ENCODE data around the gene CADM4.

- TF ChIP-seq, protein P1, sequence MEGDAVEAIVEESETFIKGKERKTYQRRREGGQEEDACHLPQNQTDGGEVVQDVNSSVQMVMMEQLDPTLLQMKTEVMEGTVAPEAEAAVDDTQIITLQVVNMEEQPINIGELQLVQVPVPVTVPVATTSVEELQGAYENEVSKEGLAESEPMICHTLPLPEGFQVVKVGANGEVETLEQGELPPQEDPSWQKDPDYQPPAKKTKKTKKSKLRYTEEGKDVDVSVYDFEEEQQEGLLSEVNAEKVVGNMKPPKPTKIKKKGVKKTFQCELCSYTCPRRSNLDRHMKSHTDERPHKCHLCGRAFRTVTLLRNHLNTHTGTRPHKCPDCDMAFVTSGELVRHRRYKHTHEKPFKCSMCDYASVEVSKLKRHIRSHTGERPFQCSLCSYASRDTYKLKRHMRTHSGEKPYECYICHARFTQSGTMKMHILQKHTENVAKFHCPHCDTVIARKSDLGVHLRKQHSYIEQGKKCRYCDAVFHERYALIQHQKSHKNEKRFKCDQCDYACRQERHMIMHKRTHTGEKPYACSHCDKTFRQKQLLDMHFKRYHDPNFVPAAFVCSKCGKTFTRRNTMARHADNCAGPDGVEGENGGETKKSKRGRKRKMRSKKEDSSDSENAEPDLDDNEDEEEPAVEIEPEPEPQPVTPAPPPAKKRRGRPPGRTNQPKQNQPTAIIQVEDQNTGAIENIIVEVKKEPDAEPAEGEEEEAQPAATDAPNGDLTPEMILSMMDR (IDR thresholded peaks at IDR 0.05; ENCODE audit: control extremely low read depth in 1 of 3, insufficient read depth in 1 of 3, low read depth in 1 of 3, low read length in 3 of 3): no peak
- no peak for TF ChIP-seq CHD1 (IDR thresholded peaks at IDR 0.05; ENCODE audit: low read depth, low read length)
- no peak for TF ChIP-seq TAF1 (IDR thresholded peaks at IDR 0.05; ENCODE audit: low read depth, low read length)
- no peak for TF ChIP-seq POLR2A (IDR thresholded peaks at IDR 0.05; ENCODE audit: control extremely low read depth in 1 of 2, low read depth in 2 of 2, low read length in 2 of 2)
- TF ChIP-seq, protein P2, sequence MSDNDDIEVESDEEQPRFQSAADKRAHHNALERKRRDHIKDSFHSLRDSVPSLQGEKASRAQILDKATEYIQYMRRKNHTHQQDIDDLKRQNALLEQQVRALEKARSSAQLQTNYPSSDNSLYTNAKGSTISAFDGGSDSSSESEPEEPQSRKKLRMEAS (IDR thresholded peaks at IDR 0.05): no peak
- TF ChIP-seq CBX8 (IDR thresholded peaks at IDR 0.05; ENCODE audit: borderline replicate concordance, low read depth, low read length): no peak
- no peak for TF ChIP-seq ASH2L (IDR thresholded peaks at IDR 0.05; ENCODE audit: low read length)
- no peak for TF ChIP-seq EZH2 (IDR thresholded peaks at IDR 0.05; ENCODE audit: low read depth, low read length, severe bottlenecking)
- no peak for TF ChIP-seq MAFK (IDR thresholded peaks at IDR 0.05; ENCODE audit: low read depth, low read length)
Measured at GRCh38 chr19:43641333-43641732, 1.7 kb upstream of the CADM4 start.
